T47D (cell line): ENCODE measurements around the gene CCR6.

Experiments used
- DNase-seq, 2 experiments: peaks; one replicate each; pipeline versions ENCODE4 v3.0.0 to v3.0.0-alpha.2; 2011 to 2012; ENCODE audit warnings: low read depth in 1 of 2, low spot score in 1 of 2
- JUND ChIP-seq: IDR thresholded peaks from 2 replicates; pipeline ENCODE4 v1.6.1; 2012; ENCODE audit warnings: low read depth
- in situ Hi-C: cut with HindIII; loops from 2 replicates; pipeline ENCODE4 v1.10.0; 2016; ENCODE audit warnings: low sequenced_read_pairs, low pct_unique_long_range_greater_than_20kb

The CCR6 gene

DNA sequence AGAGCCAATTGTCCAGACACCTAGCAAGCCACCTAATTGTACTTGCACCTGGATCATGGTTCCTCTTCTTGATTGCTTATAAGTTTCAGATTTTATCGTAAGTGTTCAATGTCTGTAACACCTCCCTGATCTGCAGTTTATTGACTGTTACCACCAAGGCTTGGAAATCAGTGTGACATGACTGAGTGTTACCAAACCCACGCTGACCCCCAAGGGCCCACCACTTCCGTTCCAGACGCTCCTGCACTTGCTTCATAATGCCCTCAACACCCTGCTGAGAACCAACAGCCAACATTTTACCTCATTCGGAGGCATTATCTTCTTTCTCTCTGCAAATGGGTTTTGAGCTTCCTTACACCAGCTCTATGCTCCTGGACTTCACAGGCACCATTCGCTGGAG is 6.3 kb downstream of the CCR6 start:
- no peak for TF ChIP-seq JUND
- DNase-seq: no peak
- in situ Hi-C loops: no loop called here

DNA sequence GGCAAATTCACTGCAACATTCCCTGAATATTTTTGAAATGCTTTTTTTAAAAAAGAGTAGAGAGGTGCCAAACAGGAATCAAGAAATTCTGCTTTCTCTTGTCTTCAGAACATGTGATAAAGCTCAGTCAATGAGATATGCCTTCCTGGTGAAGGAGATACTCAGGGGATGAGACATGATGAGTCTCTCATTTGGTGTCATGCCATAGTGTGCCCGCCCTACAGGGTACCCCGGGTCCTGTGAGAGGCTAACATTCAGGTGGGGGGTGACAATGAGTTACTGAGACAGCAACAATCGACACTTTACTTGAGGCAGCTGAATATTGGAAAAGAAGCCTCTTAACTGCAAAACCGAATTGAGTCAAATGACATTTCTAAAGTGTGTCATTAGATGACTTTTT is 6.7 kb downstream of the CCR6 start:
- in situ Hi-C loops: no loop called here
- DNase-seq: no peak
- TF ChIP-seq JUND: no peak

DNA sequence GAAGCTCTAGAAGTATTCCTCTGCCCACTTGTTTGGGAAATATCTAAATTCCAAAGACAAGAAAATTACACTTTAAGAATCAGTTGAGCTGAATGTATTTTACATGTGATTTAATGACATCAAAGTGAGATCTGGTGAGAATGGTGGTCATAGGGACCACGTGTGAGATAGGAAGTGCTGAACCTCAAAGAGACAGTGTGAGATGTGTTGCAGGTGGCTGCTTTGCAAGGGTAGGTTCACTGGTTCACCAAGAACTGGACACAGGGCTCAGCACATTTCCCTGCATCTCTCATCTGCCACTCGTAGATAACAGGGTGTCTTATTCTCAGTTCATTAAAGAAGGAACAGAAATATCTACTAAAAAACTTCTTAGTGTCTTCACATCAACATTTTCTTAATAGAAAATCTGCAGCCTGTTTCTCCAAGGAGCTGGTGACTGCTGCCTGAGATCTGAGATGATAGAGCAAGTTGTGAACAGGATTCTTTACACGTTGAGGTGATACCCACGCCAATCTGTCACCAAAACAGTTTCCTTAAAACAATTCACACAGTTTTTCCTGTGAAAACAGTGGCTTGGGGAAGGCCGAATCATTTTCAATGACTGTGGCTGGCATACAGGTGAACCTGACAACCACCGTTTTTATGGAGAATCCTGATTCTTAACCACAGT is 7.2 kb downstream of the CCR6 start:
- DNase-seq: no peak
- in situ Hi-C loops: no loop called here
- no peak for TF ChIP-seq JUND

DNA sequence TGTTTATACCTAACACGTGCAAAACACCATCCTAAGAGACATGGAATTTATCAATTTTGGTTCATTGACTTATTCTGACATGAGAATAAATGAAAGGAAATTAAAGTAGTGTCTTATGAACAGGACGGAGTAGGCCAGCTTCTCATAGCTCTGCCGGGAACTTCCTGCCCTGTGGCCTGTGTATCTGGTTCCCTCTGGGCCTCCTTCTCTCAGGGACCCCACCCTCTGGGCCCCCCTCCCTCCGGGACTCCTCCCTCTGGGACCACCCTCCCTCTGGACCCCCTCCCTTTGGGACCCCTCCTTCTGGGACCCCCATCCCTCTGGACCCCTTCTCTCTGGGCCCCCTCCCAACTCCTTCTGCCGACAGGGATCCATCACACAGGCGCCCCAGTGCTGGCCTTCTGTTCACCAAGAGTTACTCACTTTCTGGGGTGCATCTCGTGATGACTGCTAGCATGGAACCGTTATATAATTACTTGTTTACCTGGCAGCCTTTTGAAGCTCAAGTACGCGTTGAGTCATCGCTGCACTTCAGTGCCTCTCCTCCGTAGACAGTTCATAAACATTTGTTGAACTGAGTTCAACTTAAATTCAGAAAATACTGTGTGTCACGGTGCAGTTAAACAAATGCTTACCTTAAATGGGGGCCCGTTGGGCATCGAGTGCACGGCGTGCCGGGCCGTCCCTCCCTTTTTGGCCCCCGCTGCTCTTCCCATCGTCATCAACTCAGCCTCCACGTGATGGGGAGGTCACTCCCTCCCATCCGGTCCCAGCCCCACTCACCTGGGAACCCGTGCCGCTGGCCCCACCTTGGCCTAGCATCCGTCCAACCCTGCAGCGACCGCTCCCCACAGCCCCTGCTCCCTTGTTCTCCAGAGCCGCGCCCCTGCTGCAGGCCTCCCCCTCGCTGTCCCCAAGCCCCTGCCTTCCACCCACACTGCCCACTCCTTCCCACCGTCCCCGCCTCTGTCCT is 8.1 kb downstream of the CCR6 start:
- no peak for TF ChIP-seq JUND
- DNase-seq: no peak
- in situ Hi-C loops: no loop called here

DNA sequence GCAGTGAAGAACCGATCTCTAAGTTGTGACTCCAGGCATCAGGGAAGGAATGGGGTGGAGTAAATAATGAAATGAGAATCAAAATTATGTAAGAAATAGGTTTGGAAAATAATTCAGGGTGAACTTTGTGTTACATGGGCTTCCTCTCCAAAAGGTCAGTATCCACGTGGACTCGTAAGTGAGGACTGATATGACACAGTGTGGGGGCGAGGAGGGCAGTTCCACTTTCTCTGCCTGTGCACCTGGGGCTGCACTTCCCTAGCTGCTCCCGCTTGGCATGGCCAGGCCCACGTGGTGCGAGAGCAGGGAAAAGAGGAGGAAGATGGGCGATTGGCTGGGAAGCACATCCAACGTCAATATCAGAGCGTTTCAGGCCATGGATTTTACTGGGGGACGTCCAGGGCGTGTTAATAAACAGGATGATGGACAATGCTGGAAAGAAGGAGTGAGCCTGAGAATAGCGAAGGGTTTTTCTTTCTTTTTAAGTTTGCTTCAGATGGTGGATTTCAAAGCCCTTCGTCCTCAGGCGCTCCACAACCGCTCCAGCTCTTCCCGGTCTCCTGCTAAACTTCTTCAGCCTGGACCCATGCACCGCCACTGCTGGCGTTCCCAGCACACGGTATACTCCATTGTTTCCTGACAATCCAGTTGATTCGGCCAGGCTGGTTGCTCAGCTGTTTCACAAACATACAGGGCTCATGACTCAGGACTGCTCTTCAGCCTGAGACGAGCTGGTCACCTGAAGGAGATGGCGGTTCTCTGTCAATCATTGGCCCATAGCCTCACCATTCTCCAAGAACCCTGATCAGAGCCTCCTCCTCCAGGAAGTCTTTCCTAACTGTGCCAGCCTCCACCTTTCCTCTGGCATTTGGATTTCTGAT is 11.8 kb downstream of the CCR6 start:
- no peak for DNase-seq
- TF ChIP-seq JUND: no peak
- in situ Hi-C loops: no loop called here

DNA sequence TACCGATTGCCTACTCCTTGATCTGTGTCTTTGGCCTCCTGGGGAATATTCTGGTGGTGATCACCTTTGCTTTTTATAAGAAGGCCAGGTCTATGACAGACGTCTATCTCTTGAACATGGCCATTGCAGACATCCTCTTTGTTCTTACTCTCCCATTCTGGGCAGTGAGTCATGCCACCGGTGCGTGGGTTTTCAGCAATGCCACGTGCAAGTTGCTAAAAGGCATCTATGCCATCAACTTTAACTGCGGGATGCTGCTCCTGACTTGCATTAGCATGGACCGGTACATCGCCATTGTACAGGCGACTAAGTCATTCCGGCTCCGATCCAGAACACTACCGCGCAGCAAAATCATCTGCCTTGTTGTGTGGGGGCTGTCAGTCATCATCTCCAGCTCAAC is 13.5 kb downstream of the CCR6 start:
- no peak for TF ChIP-seq JUND
- no peak for DNase-seq
- in situ Hi-C loops: no loop called here

DNA sequence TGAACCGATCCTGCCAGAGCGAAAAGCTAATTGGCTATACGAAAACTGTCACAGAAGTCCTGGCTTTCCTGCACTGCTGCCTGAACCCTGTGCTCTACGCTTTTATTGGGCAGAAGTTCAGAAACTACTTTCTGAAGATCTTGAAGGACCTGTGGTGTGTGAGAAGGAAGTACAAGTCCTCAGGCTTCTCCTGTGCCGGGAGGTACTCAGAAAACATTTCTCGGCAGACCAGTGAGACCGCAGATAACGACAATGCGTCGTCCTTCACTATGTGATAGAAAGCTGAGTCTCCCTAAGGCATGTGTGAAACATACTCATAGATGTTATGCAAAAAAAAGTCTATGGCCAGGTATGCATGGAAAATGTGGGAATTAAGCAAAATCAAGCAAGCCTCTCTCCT is 14.2 kb downstream of the CCR6 start:
- TF ChIP-seq JUND: no peak
- DNase-seq: no peak
- in situ Hi-C loops: no loop called here

DNA sequence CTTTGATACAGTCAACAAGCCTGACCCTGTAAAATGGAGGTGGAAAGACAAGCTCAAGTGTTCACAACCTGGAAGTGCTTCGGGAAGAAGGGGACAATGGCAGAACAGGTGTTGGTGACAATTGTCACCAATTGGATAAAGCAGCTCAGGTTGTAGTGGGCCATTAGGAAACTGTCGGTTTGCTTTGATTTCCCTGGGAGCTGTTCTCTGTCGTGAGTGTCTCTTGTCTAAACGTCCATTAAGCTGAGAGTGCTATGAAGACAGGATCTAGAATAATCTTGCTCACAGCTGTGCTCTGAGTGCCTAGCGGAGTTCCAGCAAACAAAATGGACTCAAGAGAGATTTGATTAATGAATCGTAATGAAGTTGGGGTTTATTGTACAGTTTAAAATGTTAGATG is 15.0 kb downstream of the CCR6 start:
- TF ChIP-seq JUND: no peak
- in situ Hi-C loops: no loop called here
- DNase-seq: no peak

DNA sequence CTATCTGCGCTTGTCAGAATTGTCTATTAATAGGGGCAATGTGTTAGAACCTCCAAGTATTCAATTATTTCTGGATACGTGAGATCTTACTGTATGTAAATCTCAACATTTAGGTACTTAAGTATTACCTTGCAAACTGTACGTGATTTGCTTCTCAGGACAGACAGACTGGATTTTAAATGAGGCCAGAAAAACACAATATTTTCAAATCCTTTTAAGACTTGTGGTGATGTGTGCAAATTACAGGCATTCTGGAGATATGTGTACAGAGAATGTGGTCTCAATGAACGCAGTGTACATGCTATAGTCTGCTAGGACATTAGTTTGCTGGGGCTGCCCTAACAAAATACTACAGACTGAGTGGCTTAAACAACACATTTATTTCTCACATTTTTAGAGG is 16.9 kb downstream of the CCR6 start:
- in situ Hi-C loops: no loop called here
- DNase-seq: no peak
- TF ChIP-seq JUND: no peak

DNA sequence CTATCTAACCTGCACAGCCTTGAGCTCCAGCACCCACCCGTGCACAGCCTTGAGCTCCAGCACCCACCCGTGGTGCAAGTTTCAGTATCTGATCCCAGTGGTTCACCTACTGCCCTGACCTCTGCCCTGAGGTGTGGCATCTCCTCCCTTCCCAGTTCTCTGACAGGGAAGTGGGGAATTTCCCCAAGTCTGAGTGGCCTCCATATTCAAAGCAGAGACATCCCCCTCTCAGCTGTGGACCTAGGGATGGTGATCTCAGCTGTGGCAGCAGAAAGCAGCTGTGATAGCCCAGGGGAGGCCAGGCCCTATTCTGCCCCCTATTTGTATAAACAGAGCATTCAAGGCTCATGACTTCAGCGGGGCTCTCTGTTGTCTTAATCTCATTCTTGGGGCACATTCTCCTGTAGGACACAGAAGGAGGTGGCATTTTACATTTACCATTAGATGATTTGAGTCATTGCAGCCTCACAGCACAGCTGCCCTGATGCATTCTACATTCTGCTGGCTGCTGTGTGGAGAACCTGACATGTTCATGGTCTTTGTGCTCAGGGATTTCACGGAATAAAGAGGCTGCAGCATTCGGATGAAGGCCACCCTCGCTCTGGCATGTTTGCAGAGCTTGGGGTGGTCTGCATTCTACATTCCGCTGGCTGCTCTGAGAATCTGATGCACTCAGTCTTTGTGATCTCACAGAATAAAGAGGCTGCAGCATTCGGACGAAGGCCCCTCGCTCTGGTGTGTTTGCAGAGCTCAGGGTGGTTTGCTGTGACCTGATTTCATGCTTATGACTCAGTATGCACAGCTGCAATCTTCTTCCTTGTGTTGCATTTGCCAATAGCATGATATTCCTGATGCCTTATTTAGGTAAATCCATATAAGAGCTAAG is 17.9 kb downstream of the CCR6 start:
- no peak for DNase-seq
- in situ Hi-C loops: no loop called here

DNA sequence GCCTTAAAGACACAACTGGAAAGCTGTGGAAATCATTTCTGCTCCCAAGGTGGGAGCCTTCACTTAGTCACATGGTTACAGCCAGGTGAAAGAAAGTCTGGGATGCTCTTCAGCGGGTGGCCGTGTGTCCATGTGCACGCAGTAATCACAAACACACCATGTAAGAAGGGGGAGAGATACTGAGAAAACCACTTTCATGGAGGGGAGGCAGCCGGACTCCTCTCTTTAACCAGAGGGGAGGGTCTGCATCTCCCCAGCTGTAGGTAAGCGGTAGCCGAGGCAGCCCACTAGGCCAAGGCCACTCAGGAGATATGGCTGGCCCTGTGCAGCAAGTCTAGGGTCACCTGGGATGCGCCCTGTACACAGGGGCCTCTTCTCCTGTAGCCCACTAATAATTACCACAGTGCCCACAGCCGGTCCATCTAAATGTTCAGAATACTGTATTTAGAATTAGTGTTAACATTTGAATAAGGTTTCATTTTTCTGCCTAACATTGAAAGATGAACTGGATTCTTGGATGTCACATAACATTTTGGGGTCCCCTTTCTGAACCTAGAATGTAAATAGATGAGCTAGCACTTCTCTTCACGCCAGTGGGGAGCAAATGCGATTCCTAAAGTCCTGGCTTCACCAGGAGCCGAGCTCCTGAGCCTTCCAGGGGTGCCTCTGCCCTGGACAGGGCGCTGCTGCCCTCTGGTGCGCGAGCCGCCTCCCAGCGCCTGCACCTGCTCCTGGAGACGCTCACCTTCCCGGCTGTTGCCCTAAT is 19.0 kb downstream of the CCR6 start:
- TF ChIP-seq JUND: no peak
- in situ Hi-C loops: no loop called here
- peak; percentile 69 to 72 for DNase-seq

More for the DNA sequence above, 17.9 kb downstream of the CCR6 start:
- no peak for TF ChIP-seq JUND
